Measurements from ENCODE around the gene DHRS12.

- no peak for TF ChIP-seq POLR2A (IDR thresholded peaks at IDR 0.05)
- TF ChIP-seq CTCF (IDR thresholded peaks at IDR 0.05): no peak
These were observed 44.7 kb upstream of the DHRS12 start for GRCh38 chr13:51848674-51849073.

Data from right lobe of liver (tissue), 4 donors.